Suprapubic skin (tissue), 4 donors: ENCODE measurements around the gene TXNL4B.

Experiments used
- CTCF ChIP-seq, 2 donors: fragments of 200-600 bp in 1 of 2; fragments of 450-650 bp in 1 of 2; sonication (generic) in 1 of 2; IDR thresholded peaks; one replicate each; pipeline ENCODE4 v1.5.1; 2016 to 2019; ENCODE audit warnings: antibody characterized with exemption in 2 of 2, mild to moderate bottlenecking in 1 of 2, moderate library complexity in 1 of 2
- EP300 ChIP-seq: sonication (generic); formaldehyde crosslinking; IDR thresholded peaks from one replicate; pipeline ENCODE4 v1.6.1; 2017; ENCODE audit warnings: antibody characterized with exemption
- POLR2A ChIP-seq, 2 donors: fragments of 450-650 bp; IDR thresholded peaks; one replicate each; pipeline ENCODE4 v1.6.1; 2017; ENCODE audit warnings: antibody characterized with exemption in 2 of 2, mild to moderate bottlenecking in 2 of 2, moderate library complexity in 2 of 2
- POLR2AphosphoS5 ChIP-seq, 3 donors: sonication (generic); formaldehyde crosslinking; IDR thresholded peaks; one replicate each; pipeline ENCODE4 v1.6.1; 2017; ENCODE audit warnings: antibody characterized with exemption in 3 of 3

DNA sequence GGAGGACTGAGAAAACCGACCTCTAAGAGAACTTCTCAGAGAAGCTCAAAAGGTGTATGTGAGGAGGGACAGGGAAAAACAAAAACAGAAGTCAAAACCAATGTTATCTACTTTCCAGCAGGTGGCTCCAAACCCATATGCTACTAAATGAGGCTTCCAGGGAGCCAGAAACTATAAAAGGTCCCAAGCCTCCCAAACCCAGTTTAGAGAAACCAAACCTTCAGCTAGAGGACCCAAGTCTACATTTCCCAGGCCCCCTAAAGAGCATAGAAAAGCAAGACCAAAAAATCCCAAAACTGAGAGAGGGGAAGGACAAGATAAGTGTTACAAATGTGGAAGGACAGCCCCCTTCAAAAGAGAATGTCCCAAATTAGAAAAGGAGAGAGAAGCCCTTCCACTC lies 26.7 kb downstream of the TXNL4B start:
- TF ChIP-seq CTCF (IDR thresholded peaks at IDR 0.05) (peak; percentile 2 to 23), EP300 (no peak), POLR2AphosphoS5 (IDR thresholded peaks at IDR 0.05) (no peak), POLR2A (IDR thresholded peaks at IDR 0.05) (no peak)
